ENCODE results near the gene HCST.

Gene HCST, protein sequence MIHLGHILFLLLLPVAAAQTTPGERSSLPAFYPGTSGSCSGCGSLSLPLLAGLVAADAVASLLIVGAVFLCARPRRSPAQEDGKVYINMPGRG

DNA sequence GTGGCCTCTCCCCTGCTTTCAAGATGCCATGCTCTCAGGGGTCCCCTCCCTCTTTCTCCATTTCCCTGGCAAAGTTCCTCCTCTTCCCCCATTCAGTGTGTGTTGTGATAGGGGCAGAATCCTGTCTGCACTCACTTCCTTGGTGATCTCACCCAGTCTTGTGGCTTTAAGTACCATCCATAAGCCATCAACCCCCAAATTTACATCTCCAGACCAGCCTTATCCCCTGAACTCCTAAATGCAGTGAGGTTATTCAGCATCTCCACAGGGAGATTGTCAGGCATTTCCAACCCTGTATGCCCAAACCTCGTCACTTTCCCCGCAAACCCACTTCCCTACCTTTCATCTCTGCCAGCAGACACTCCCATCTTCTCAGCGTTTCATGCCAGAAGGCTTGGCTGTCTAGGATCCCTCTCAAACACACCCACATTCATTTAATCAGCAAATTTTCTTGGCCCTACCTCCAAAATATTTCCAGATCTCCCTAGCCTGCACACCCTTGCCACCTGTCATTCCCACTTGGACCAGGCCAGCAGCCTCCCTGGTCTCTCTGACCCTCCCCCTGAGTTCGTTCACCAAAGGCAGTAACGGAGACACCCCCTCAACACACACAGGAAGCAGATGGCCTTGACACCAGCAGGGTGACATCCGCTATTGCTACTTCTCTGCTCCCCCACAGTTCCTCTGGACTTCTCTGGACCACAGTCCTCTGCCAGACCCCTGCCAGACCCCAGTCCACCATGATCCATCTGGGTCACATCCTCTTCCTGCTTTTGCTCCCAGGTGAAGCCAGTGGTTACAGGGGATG lies at the start of gene HCST:
TSS of gene HCST (plus strand) at position 676 of the 808 bp plus-strand sequence. CDS start at position 741, 65 bp downstream.
- Histone ChIP-seq H3K27me3 (no peaks in the 10 kb centered on the region), H3K4me3 (peak within 1 kb of the TSS; percentile 43 to 95 (median 86)), H3K4me1 (peaks cover 71 to 84% (median 77%) of the 10 kb centered on the region in 10 experiments), H3K9ac (peak within 1 kb of the TSS; percentile 85 to 92 (median 90)), H3K9me3 (replicated peaks in 1 of 11) (no peaks in the 10 kb centered on the region), H3K36me3 (peaks cover 4 to 50% (median 17%) of the 10 kb centered on the region in 11 experiments), H3K27ac (peak within 1 kb of the TSS; percentile 85 to 99 (median 96)), H4K20me1 (peaks cover 0 to 26% (median 17%) of the 10 kb centered on the region in 11 experiments; a peak in 16 of 22 replicates), H3K4me2 (peak within 1 kb of the TSS; percentile 89 to 100 (median 99))
- no peak for TF ChIP-seq Cebpa-rat (IDR thresholded peaks at IDR 0.05)

DNA sequence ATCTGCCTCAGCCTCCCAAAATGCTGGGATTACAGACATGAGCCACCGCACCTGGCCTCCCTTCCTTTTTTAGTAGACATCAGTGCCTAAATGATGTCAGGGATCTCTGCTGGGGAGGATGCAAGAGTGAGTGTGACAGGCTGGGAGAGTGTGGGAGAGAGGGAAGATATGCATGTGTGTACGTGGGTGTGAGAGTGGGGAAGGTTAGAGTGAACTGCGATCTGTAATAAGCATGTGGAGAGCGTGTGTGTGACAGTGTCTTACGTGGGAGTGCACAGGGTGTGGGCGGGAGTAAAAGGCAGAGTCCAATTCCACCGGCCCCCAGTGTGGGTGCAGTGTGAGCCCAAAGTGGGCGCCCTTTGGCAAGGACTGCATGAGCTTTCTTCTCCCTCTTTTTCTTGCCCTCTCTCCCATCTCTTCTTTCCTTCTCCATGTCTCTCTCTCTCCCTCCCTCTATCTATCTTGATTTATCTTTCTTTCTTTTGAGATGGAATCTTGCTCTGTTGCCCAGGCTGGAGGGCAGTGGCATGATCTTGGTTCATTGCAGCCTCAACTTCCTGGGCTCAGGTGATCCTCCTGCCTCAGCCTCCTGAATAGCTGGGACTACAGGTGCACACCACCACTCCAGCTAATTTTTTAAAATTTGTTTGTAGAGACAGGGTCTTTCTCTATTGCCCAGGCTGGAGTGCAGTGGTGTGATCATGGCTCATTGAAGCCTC lies 49.1 kb upstream of the HCST start:
- H3K4me3 ChIP-seq = no peak overlapping the region
- H3K9me3 ChIP-seq (replicated peaks in 1 of 11) = no peaks in the 10 kb centered on the region
- no peak overlapping the region for H3K27ac ChIP-seq
- no peak overlapping the region for H3K9ac ChIP-seq
- peaks cover 51 to 98% (median 77%) of the 10 kb centered on the region in 11 experiments for H3K27me3 ChIP-seq
- no peak overlapping the region for H3K4me2 ChIP-seq
- TF ChIP-seq Cebpa-rat (IDR thresholded peaks at IDR 0.05) = no peak
- no peaks in the 10 kb centered on the region for H3K36me3 ChIP-seq
- peaks cover 0 to 17% (median 0%) of the 10 kb centered on the region in 11 experiments; a peak in 8 of 22 replicates for H4K20me1 ChIP-seq
- peaks cover 10 to 20% (median 16%) of the 10 kb centered on the region in 10 experiments for H3K4me1 ChIP-seq

DNA sequence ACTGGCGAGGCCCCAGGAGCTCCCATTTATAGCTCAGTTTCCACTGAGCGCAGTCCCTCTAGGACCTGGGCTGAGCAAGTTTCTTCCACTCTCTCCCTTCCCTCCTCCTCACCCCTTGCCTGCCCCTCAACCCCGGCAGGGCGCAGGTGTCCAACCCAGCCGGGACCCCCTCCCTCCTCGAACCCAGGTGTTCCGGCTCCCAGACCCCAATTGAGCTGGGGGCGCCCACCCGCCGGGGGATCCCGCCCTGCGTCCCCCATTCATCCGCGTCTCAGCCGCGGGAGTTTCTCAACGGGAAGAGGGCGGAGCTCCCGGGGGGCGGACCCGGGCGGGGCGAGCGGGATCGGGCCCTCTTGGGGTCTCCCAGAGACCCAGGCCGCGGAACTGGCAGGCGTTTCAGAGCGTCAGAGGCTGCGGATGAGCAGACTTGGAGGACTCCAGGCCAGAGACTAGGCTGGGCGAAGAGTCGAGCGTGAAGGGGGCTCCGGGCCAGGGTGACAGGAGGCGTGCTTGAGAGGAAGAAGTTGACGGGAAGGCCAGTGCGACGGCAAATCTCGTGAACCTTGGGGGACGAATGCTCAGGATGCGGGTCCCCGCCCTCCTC lies 45.7 kb upstream of the HCST start, which contains the start of gene KIRREL2:
TSS of gene KIRREL2 (plus strand) at position 366 of the 604 bp plus-strand sequence. CDS start at position 575, 209 bp downstream.
- Histone ChIP-seq H4K20me1 (peaks cover 0 to 17% (median 0%) of the 10 kb centered on the region in 11 experiments; a peak in 6 of 22 replicates), H3K27me3 (peaks cover 77 to 100% (median 93%) of the 10 kb centered on the region in 11 experiments), H3K27ac (peak within 1 kb of the TSS in 3 of 11 experiments; percentile 16 to 33 (median 22); a peak in 5 of 22 replicates), H3K9ac (peak within 1 kb of the TSS; percentile 41 to 73 (median 70); a peak in 21 of 22 replicates), H3K36me3 (no peaks in the 10 kb centered on the region), H3K9me3 (replicated peaks in 1 of 11) (peaks cover 0 to 12% (median 0%) of the 10 kb centered on the region in 11 experiments; a peak in 2 of 22 replicates), H3K4me2 (peak within 1 kb of the TSS; percentile 76 to 98 (median 92)), H3K4me1 (peaks cover 10 to 20% (median 16%) of the 10 kb centered on the region in 10 experiments), H3K4me3 (peak within 1 kb of the TSS; percentile 55 to 73 (median 66))
- TF ChIP-seq Cebpa-rat (IDR thresholded peaks at IDR 0.05) = no peak

DNA sequence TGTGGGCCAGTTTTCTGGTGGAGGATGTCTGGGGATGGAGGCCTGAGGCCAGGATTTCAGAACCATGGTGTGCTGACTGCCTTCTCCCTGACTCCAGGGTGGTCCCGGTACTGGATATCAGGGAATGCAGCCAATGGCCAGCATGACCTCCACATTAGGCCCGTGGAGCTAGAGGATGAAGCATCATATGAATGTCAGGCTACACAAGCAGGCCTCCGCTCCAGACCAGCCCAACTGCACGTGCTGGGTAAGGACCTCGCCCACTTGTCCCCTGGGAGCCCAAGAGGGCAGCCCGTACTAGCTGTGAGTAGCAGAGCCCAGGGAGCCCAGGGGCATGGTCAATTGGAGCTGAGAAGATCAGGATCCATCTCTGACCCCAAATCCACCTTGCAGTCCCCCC lies 44.0 kb upstream of the HCST start:
- no peak overlapping the region for H3K9ac ChIP-seq
- no peak overlapping the region for H3K27ac ChIP-seq
- no peaks in the 10 kb centered on the region for H3K36me3 ChIP-seq
- no peak overlapping the region for H3K4me2 ChIP-seq
- TF ChIP-seq Cebpa-rat (IDR thresholded peaks at IDR 0.05) = no peak
- H4K20me1 ChIP-seq = peaks cover 0 to 29% (median 0%) of the 10 kb centered on the region in 11 experiments; a peak in 6 of 22 replicates
- H3K4me3 ChIP-seq = no peak overlapping the region
- H3K27me3 ChIP-seq = peaks cover 91 to 100% (median 100%) of the 10 kb centered on the region in 11 experiments
- H3K4me1 ChIP-seq = peaks cover 10 to 20% (median 16%) of the 10 kb centered on the region in 10 experiments
- peaks cover 0 to 12% (median 0%) of the 10 kb centered on the region in 11 experiments; a peak in 2 of 22 replicates for H3K9me3 ChIP-seq (replicated peaks in 1 of 11)

DNA sequence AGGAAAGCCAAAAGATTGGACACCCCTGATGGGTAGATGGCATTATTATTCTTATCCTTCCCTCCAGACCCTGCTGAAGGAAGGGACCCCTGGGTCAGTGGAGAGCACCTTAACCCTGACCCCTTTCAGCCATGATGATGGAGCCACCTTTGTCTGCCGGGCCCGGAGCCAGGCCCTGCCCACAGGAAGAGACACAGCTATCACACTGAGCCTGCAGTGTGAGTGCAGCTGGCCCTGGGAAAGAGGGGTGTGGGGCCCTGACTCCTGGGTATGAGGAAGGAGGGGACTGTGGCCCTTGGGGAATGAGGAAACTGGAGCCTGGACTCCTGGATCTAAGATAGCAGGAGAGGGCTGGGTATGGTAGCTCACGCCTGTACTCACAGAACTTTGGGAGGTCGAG lies 42.9 kb upstream of the HCST start:
- Histone ChIP-seq H3K4me2 (no peak overlapping the region), H4K20me1 (peaks cover 0 to 29% (median 0%) of the 10 kb centered on the region in 11 experiments; a peak in 6 of 22 replicates), H3K36me3 (no peaks in the 10 kb centered on the region), H3K27me3 (peaks cover 86 to 99% (median 94%) of the 10 kb centered on the region in 11 experiments), H3K9ac (no peak overlapping the region), H3K9me3 (replicated peaks in 1 of 11) (peaks cover 0 to 12% (median 0%) of the 10 kb centered on the region in 11 experiments; a peak in 2 of 22 replicates), H3K4me3 (no peak overlapping the region), H3K4me1 (peaks cover 10 to 20% (median 16%) of the 10 kb centered on the region in 10 experiments), H3K27ac (no peak overlapping the region)
- TF ChIP-seq Cebpa-rat (IDR thresholded peaks at IDR 0.05) = no peak

DNA sequence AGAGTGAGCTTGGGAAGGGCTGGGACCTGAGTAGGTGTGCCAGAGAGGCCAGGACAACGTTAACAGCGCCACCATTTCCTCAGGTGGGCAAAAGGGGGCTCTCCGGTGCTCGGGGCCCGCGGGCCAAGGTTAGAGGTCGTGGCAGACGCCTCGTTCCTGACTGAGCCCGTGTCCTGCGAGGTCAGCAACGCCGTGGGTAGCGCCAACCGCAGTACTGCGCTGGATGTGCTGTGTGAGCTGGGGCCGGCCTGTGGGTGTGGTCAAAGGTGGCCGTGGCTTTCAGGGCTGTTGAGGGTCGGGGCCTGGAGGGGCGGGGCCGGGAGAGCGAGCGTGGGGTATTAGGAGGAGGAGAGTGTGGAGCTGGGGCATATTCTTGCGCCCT lies 41.9 kb upstream of the HCST start:
- H3K27ac ChIP-seq = no peak overlapping the region
- H3K4me2 ChIP-seq = no peak overlapping the region
- H3K9me3 ChIP-seq (replicated peaks in 1 of 11) = peaks cover 0 to 12% (median 0%) of the 10 kb centered on the region in 11 experiments; a peak in 2 of 22 replicates
- no peak overlapping the region for H3K9ac ChIP-seq
- peaks cover 10 to 20% (median 16%) of the 10 kb centered on the region in 10 experiments for H3K4me1 ChIP-seq
- H3K36me3 ChIP-seq = no peaks in the 10 kb centered on the region
- peaks cover 0 to 29% (median 0%) of the 10 kb centered on the region in 11 experiments; a peak in 6 of 22 replicates for H4K20me1 ChIP-seq
- peaks cover 77 to 99% (median 91%) of the 10 kb centered on the region in 11 experiments for H3K27me3 ChIP-seq
- TF ChIP-seq Cebpa-rat (IDR thresholded peaks at IDR 0.05) = no peak
- no peak overlapping the region for H3K4me3 ChIP-seq

DNA sequence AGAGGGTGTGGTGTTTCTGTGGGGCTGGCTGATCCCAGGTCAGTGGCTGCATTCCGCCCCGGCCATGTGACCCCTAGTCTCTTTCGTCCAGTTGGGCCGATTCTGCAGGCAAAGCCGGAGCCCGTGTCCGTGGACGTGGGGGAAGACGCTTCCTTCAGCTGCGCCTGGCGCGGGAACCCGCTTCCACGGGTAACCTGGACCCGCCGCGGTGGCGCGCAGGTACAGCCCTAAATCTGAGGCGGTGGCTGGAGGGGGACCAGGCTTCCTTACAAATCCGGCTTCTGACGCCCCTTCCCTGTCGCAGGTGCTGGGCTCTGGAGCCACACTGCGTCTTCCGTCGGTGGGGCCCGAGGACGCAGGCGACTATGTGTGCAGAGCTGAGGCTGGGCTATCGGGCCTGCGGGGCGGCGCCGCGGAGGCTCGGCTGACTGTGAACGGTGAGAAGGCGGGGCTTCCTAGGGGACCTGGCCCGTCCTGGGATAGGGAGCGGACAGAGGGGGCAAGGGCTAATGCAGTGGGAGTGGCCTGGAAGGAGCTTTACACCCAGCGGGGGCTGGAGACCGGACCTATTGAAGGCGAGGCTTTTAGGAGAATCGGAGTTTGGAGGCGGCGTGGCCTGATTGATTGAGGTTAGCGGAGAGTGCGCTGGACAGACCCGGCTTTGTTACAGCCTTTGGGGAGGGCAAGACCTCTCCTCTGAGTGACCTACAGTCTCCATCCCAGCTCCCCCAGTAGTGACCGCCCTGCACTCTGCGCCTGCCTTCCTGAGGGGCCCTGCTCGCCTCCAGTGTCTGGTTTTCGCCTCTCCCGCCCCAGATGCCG lies 41.3 kb upstream of the HCST start:
- peaks cover 73 to 99% (median 91%) of the 10 kb centered on the region in 11 experiments for H3K27me3 ChIP-seq

More for the DNA sequence above, 41.3 kb upstream of the HCST start:
- TF ChIP-seq Cebpa-rat (IDR thresholded peaks at IDR 0.05) = no peak
- Histone ChIP-seq H3K9me3 (replicated peaks in 1 of 11) (peaks cover 0 to 12% (median 0%) of the 10 kb centered on the region in 11 experiments; a peak in 2 of 22 replicates), H3K9ac (no peak overlapping the region), H3K27ac (no peak overlapping the region), H3K36me3 (no peaks in the 10 kb centered on the region), H3K4me2 (no peak overlapping the region), H3K4me1 (peaks cover 6 to 15% (median 12%) of the 10 kb centered on the region in 10 experiments), H3K4me3 (0 out of 20 replicates have a peak overlapping the region, but pooled peaks of 1 of the 10 experiments have one; percentile 24), H4K20me1 (peaks cover 0 to 29% (median 0%) of the 10 kb centered on the region in 11 experiments; a peak in 6 of 22 replicates)
